Neural crest cell (in vitro differentiated cells): Measurements from ENCODE around the gene SCCPDH. TPM values are rescaled to one million over a fixed set of nuclear protein-coding genes. Genes with fewer than 3 reads are reported as not detected.
A peak's percentile ranks its signal among the peaks of the same experiment; 100 is the strongest.
"Not testable (repeated sequence)": the region's sequence is repeated elsewhere in the genome, so short reads cannot be mapped to it uniquely, and the experiment has no call there.

Source experiments
- DNase-seq: peaks from one replicate; pipeline ENCODE4 v3.0.0; 2021; ENCODE audit warnings: low read depth, mixed read lengths, low spot score
- H3K27ac Mint-ChIP-seq: one replicate; pipeline ENCODE4 v1.8.0; 2021; ENCODE audit warnings: mild to moderate bottlenecking, mixed read lengths; ENCODE audit not compliant: unreplicated experiment
- H3K27me3 Mint-ChIP-seq: 2 replicates; pipeline ENCODE4 v1.8.0; 2021; ENCODE audit warnings: low read depth, mild to moderate bottlenecking, mixed read lengths
- H3K36me3 Mint-ChIP-seq: 2 replicates; pipeline ENCODE4 v1.8.0; 2021; ENCODE audit warnings: low read depth, mild to moderate bottlenecking, mixed read lengths
- H3K4me1 Mint-ChIP-seq: 2 replicates; pipeline ENCODE4 v1.8.0; 2021; ENCODE audit warnings: mixed read lengths
- H3K4me3 Mint-ChIP-seq: one replicate; pipeline ENCODE4 v1.8.0; 2021; ENCODE audit warnings: mild to moderate bottlenecking, mixed read lengths
- H3K9me3 Mint-ChIP-seq: 2 replicates; pipeline ENCODE4 v1.8.0; 2021; ENCODE audit warnings: mixed read lengths
- total RNA-seq: library from RNA; stranded (reverse); gene quantifications from 2 replicates; pipeline ENCODE4 v1.2.1, GENCODE V29; 2021
- TF ChIP-seq, protein P1 (sequence below): fragments of 200-600 bp; sonication (generic); conservative IDR thresholded peaks from 2 replicates; pipeline ENCODE4 v1.5.0; 2021; ENCODE audit warnings: antibody characterized with exemption, mild to moderate bottlenecking

SCCPDH gene
- total RNA-seq, 1 donor from 2014 or later = 53.1 TPM

DNA sequence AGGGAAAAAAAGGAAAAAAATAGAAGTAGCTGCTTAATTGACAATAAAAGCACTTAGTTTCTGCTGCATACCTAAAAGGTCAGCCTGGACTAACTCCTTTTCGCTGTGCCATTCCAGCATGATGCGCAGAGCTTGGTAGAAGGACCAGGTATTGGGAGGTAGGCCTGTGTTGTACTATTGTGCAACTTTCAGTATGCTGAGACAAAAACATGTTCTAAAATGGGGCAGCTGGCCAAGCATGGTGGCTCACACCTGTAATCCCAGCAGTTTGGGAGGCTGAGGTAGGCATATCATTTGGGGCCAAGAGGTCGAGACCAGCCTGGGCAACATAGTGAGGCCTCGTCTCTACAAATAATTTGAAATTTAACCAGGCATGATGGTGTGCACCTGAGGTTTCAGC lies 15.0 kb upstream of the SCCPDH start:
- Mint-ChIP-seq H3K27me3 (peaks cover 3% of the 10 kb centered on the region), H3K36me3 (peaks cover 5% of the 10 kb centered on the region), H3K9me3 (peaks cover 19% of the 10 kb centered on the region), H3K4me3 (no peak overlapping the region), H3K4me1 (no peaks in the 10 kb centered on the region), H3K27ac (no peak overlapping the region)
- DNase-seq = no peak
- TF ChIP-seq, protein P1, sequence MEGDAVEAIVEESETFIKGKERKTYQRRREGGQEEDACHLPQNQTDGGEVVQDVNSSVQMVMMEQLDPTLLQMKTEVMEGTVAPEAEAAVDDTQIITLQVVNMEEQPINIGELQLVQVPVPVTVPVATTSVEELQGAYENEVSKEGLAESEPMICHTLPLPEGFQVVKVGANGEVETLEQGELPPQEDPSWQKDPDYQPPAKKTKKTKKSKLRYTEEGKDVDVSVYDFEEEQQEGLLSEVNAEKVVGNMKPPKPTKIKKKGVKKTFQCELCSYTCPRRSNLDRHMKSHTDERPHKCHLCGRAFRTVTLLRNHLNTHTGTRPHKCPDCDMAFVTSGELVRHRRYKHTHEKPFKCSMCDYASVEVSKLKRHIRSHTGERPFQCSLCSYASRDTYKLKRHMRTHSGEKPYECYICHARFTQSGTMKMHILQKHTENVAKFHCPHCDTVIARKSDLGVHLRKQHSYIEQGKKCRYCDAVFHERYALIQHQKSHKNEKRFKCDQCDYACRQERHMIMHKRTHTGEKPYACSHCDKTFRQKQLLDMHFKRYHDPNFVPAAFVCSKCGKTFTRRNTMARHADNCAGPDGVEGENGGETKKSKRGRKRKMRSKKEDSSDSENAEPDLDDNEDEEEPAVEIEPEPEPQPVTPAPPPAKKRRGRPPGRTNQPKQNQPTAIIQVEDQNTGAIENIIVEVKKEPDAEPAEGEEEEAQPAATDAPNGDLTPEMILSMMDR = no peak

DNA sequence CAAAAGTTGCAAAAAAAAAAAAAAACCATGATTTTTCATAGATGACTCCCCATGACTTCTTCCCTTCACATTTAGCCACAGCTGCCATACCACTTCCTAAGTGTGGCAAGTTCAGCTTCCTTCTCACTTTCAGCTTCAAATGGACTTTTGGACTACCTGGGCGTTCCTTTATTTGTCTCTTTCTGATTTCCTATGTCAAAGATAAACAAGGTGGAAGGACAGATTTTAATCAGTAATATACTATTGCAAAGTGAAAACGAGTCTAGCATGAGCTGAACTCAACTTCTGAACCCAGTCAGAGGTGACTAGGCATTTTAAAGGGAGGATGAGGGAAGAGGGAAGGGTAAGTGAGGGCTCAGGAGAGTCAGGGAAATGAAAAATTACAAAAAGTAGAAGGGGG lies 14.4 kb upstream of the SCCPDH start:
- peaks cover 3% of the 10 kb centered on the region for H3K27me3 Mint-ChIP-seq
- TF ChIP-seq, protein P1 = no peak
- no peak for DNase-seq
- H3K36me3 Mint-ChIP-seq = peaks cover 5% of the 10 kb centered on the region
- no peak overlapping the region for H3K4me3 Mint-ChIP-seq
- no peak overlapping the region for H3K27ac Mint-ChIP-seq
- H3K9me3 Mint-ChIP-seq = peaks cover 19% of the 10 kb centered on the region
- no peaks in the 10 kb centered on the region for H3K4me1 Mint-ChIP-seq

DNA sequence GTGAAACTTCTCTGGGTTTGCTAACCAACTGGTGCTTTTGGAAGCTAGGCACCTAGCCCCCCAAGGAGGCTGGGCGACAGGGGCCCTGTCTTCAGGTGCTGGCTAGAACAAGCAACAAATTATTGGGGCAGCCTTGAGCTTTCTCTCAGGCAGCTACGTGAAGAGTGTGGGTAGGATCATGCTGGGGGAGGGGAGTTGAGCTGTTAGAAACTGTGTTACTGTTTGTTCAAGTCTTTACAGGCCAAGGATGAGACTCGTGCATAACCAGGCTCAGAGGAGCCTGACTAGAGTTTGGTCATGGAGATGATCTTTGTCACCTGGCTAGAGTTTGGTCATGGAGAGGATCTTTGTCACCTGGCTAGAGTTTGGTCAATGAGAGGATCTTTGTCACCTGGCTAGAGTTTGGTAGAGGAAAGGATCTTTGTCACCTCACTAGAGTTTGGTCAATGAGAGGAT lies 12.6 kb upstream of the SCCPDH start:
- H3K27me3 Mint-ChIP-seq = peaks cover 8% of the 10 kb centered on the region
- H3K36me3 Mint-ChIP-seq = peaks cover 8% of the 10 kb centered on the region
- H3K27ac Mint-ChIP-seq = peak overlapping the region; percentile 15
- H3K4me1 Mint-ChIP-seq = no peaks in the 10 kb centered on the region
- H3K9me3 Mint-ChIP-seq = peaks cover 19% of the 10 kb centered on the region
- TF ChIP-seq, protein P1 = no peak
- H3K4me3 Mint-ChIP-seq = no peak overlapping the region
- no peak for DNase-seq

DNA sequence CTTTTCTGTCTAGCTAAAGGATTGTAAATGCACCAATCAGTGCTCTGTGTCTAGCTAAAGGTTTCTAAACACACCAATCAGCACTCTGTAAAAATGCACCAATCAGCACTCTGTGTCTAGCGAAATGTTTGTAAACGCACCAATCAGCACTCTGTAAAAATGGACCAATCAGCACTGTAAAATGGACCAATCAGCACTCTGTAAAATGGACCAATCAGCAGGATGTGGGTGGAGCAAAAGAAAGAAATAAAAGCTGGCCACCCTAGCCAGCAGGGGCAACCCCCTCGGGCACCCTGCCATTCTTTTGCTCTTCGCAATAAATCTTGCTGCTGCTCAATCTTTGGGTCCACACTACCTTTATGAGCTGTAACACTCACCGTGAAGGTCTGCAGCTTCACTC lies 11.8 kb upstream of the SCCPDH start:
- not testable (repeated sequence) for H3K27ac Mint-ChIP-seq

DNA sequence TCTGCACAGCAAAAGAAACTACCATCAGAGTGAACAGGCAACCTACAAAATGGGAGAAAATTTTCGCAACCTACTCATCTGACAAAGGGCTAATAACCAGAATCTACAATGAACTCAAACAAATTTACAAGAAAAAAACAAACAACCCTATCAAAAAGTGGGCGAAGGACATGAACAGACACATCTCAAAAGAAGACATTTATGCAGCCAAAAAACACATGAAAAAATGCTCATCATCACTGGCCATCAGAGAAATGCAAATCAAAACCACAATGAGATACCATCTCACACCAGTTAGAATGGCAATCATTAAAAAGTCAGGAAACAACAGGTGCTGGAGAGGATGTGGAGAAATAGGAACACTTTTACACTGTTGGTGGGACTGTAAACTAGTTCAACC lies 4.8 kb upstream of the SCCPDH start:
- H3K36me3 Mint-ChIP-seq, H3K4me1 Mint-ChIP-seq, H3K27ac Mint-ChIP-seq, H3K4me3 Mint-ChIP-seq, H3K27me3 Mint-ChIP-seq, DNase-seq: not testable (repeated sequence)
- H3K9me3 Mint-ChIP-seq = peaks cover 10% of the 10 kb centered on the region

More for the DNA sequence above, 11.8 kb upstream of the SCCPDH start:
- not testable (repeated sequence) for H3K4me1 Mint-ChIP-seq, DNase-seq, H3K4me3 Mint-ChIP-seq
- Mint-ChIP-seq H3K36me3 (peaks cover 12% of the 10 kb centered on the region), H3K27me3 (peaks cover 13% of the 10 kb centered on the region), H3K9me3 (peaks cover 19% of the 10 kb centered on the region)

DNA sequence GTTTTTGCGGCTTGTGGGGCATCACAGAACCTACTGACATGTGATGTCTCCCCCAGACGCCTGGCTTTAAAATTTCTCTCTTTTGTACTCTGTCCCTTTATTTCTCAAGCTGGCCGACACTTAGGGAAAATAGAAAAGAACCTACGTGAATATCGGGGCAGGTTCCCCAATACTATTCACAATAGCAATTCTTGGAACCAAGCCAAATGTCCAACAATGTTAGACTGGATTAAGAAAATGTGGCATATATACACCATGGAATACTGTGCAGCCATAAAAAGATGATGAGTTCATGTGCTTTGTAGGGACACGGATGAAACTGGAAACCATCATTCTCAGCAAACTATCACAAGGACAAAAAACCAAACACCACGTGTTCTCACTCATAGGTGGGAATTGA lies 3.4 kb upstream of the SCCPDH start:
- H3K36me3 Mint-ChIP-seq, DNase-seq, H3K27ac Mint-ChIP-seq, H3K27me3 Mint-ChIP-seq: not testable (repeated sequence)
- Mint-ChIP-seq H3K4me3 (peak overlapping the region; percentile 69), H3K9me3 (peaks cover 10% of the 10 kb centered on the region), H3K4me1 (peaks cover 13% of the 10 kb centered on the region)

DNA sequence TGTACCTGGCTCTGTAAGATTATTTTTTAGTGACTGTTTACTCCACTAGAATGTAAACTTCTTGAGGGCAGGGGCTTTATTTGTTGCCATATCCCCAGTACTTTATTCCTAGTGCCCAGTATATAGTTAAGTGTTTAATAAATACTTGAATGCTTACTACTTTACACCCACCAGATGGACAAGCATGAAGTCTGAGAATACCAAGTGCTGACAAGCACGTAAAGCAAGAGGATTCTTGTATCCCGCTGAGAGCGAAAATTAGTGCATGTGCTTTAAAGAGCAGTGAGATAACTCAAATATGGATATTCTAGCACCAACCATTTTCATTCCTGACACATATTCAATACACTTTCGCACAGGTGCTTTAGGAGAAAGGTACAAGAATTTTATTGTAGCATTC lies 1.5 kb upstream of the SCCPDH start:
- DNase-seq = no peak
- H3K4me3 Mint-ChIP-seq = peak overlapping the region; percentile 90
- peaks cover 16% of the 10 kb centered on the region for H3K36me3 Mint-ChIP-seq
- H3K9me3 Mint-ChIP-seq = peaks cover 15% of the 10 kb centered on the region
- no peak overlapping the region for H3K27ac Mint-ChIP-seq
- H3K27me3 Mint-ChIP-seq = no peaks in the 10 kb centered on the region
- peaks cover 32% of the 10 kb centered on the region for H3K4me1 Mint-ChIP-seq
- TF ChIP-seq, protein P1 = no peak
